Osteocyte (in vitro differentiated cells): Measurements from ENCODE around the gene LHFPL3. TPM values are rescaled to one million over a fixed set of nuclear protein-coding genes. Genes with fewer than 3 reads are reported as not detected.

Source experiments
- DNase-seq: peaks from one replicate; pipeline ENCODE4 v3.0.0; 2021; ENCODE audit warnings: mixed read lengths; ENCODE audit not compliant: unreplicated experiment; ENCODE audit errors: extremely low spot score
- H3K27ac Mint-ChIP-seq: one replicate; pipeline ENCODE4 v1.8.0; 2021; ENCODE audit warnings: mild to moderate bottlenecking, mixed read lengths; ENCODE audit not compliant: unreplicated experiment
- H3K27me3 Mint-ChIP-seq: one replicate; pipeline ENCODE4 v1.8.0; 2021; ENCODE audit warnings: mixed read lengths; ENCODE audit not compliant: unreplicated experiment
- H3K36me3 Mint-ChIP-seq: one replicate; pipeline ENCODE4 v1.8.0; 2021; ENCODE audit warnings: mixed read lengths; ENCODE audit not compliant: unreplicated experiment
- H3K4me1 Mint-ChIP-seq: one replicate; pipeline ENCODE4 v1.8.0; 2021; ENCODE audit warnings: mixed read lengths; ENCODE audit not compliant: unreplicated experiment
- H3K4me3 Mint-ChIP-seq: one replicate; pipeline ENCODE4 v1.8.0; 2021; ENCODE audit warnings: mild to moderate bottlenecking, moderate library complexity, mixed read lengths; ENCODE audit not compliant: unreplicated experiment
- H3K9me3 Mint-ChIP-seq: one replicate; pipeline ENCODE4 v1.8.0; 2021; ENCODE audit warnings: mixed read lengths; ENCODE audit not compliant: unreplicated experiment
- CTCF ChIP-seq: fragments of 200-600 bp; sonication (generic); IDR thresholded peaks from 2 replicates; pipeline ENCODE4 v1.5.0; 2021; ENCODE audit warnings: antibody characterized with exemption, mild to moderate bottlenecking, moderate library complexity
- total RNA-seq: library from RNA; stranded (reverse); gene quantifications from 2 replicates; pipeline ENCODE4 v1.2.1, GENCODE V29; 2021

The LHFPL3 gene
- total RNA-seq, 1 donor from 2014 or later, result not detected

GRCh38 chr7:104450861-104451260, 122.5 kb downstream of the LHFPL3 start:
- Mint-ChIP-seq H3K27ac (no peak overlapping the region), H3K36me3 (no peaks in the 10 kb centered on the region), H3K9me3 (peaks cover 3% of the 10 kb centered on the region), H3K27me3 (peaks cover 4% of the 10 kb centered on the region), H3K4me1 (no peaks in the 10 kb centered on the region), H3K4me3 (no peak overlapping the region)
- TF ChIP-seq CTCF, result no peak
- DNase-seq, result no peak

GRCh38 chr7:104453190-104453589, 124.8 kb downstream of the LHFPL3 start:
- Mint-ChIP-seq H3K4me1 (no peaks in the 10 kb centered on the region), H3K9me3 (peaks cover 11% of the 10 kb centered on the region), H3K27ac (no peak overlapping the region), H3K4me3 (no peak overlapping the region), H3K27me3 (peaks cover under 1% of the 10 kb centered on the region), H3K36me3 (no peaks in the 10 kb centered on the region)
- TF ChIP-seq CTCF, result no peak
- no peak for DNase-seq

GRCh38 chr7:104458875-104459274, 130.5 kb downstream of the LHFPL3 start:
- H3K36me3 Mint-ChIP-seq, result no peaks in the 10 kb centered on the region
- H3K4me3 Mint-ChIP-seq, result no peak overlapping the region
- peaks cover 39% of the 10 kb centered on the region for H3K9me3 Mint-ChIP-seq
- H3K4me1 Mint-ChIP-seq, result no peaks in the 10 kb centered on the region
- no peak overlapping the region for H3K27ac Mint-ChIP-seq
- DNase-seq, result no peak
- no peaks in the 10 kb centered on the region for H3K27me3 Mint-ChIP-seq
- TF ChIP-seq CTCF, result no peak

GRCh38 chr7:104469166-104469820, 140.9 kb downstream of the LHFPL3 start:
- no peaks in the 10 kb centered on the region for H3K36me3 Mint-ChIP-seq
- no peak overlapping the region for H3K27ac Mint-ChIP-seq
- DNase-seq, result no peak
- H3K4me3 Mint-ChIP-seq, result no peak overlapping the region
- H3K9me3 Mint-ChIP-seq, result peaks cover 7% of the 10 kb centered on the region
- no peaks in the 10 kb centered on the region for H3K27me3 Mint-ChIP-seq
- no peak for TF ChIP-seq CTCF
- no peaks in the 10 kb centered on the region for H3K4me1 Mint-ChIP-seq

- H3K4me3 Mint-ChIP-seq, result no peak overlapping the region
- TF ChIP-seq CTCF, result no peak
- DNase-seq, result no peak
- no peaks in the 10 kb centered on the region for H3K9me3 Mint-ChIP-seq
- H3K27ac Mint-ChIP-seq, result no peak overlapping the region
- no peaks in the 10 kb centered on the region for H3K27me3 Mint-ChIP-seq
- H3K4me1 Mint-ChIP-seq, result no peaks in the 10 kb centered on the region
- no peaks in the 10 kb centered on the region for H3K36me3 Mint-ChIP-seq
Observed at GRCh38 chr7:104480529-104480928, 152.1 kb downstream of the LHFPL3 start.
